Left ventricle myocardium inferior (tissue), 1 donor: Measurements from ENCODE around the gene DEF6. TPM values are rescaled to one million over a fixed set of nuclear protein-coding genes. Genes with fewer than 3 reads are reported as not detected.

Experiments used
- DNase-seq: peaks from one replicate; pipeline ENCODE4 v3.0.0-alpha.2; 2020
- H3K27ac ChIP-seq: fragments of 200-600 bp; replicated peaks from 2 replicates; pipeline ENCODE4 v1.8.0; 2021
- H3K27me3 ChIP-seq: fragments of 200-600 bp; 2 replicates; pipeline ENCODE4 v1.8.0; 2021; ENCODE audit warnings: low read depth
- H3K36me3 ChIP-seq: fragments of 200-600 bp; 2 replicates; pipeline ENCODE4 v1.8.0; 2021
- H3K4me1 ChIP-seq: fragments of 200-600 bp; 2 replicates; pipeline ENCODE4 v1.8.0; 2021
- H3K4me3 ChIP-seq: fragments of 200-600 bp; 2 replicates; pipeline ENCODE4 v1.8.0; 2021; ENCODE audit warnings: mild to moderate bottlenecking, moderate library complexity
- H3K9me3 ChIP-seq: fragments of 200-600 bp; replicated peaks from 2 replicates; pipeline ENCODE4 v1.8.0; 2021
- intact Hi-C: fragments of 100-400 bp; cut with micrococcal nuclease; formaldehyde crosslinking; loops from one replicate; pipeline ENCODE4 v1.11.0; 2022
- total RNA-seq: library from RNA; stranded (reverse); fragmentation: NEBNext Ultra II Directional; extraction: Animal tissue kit (Norgen Biotek cat#: 25700); gene quantifications from one replicate; pipeline ENCODE4 v1.2.1, GENCODE V29; 2021
- TF ChIP-seq, protein P1 (sequence below): fragments of 200-600 bp; IDR thresholded peaks from 2 replicates; pipeline ENCODE4 v1.8.0; 2021; ENCODE audit warnings: antibody characterized with exemption, mild to moderate bottlenecking, borderline replicate concordance
- donor health status: DM: no; HTN: yes; CAD: no; lungs with severe emphysema.

Gene DEF6
- total RNA-seq, 1 donor from 2014 or later = 1.0 TPM

DNA sequence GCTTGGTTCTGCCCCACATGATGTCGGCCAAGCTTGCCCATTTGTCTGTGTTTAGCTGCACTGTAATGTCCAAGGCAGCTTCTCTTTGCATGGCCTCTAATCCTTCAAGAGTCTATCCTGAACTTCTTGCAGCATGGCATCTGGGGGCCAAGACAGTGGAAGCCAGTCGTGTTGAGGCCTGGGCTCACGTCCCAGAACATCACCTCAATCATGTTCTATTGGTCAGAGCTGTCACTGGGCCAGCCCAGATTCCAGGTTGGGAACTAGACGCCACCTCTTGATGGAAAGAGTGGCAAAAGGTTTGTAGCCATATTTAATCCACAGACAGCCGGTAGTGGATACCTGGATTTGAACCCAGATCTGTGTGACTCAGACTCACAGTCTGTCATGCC lies 70.0 kb downstream of the DEF6 start:
- intact Hi-C loops = no loop called here
- TF ChIP-seq, protein P1, sequence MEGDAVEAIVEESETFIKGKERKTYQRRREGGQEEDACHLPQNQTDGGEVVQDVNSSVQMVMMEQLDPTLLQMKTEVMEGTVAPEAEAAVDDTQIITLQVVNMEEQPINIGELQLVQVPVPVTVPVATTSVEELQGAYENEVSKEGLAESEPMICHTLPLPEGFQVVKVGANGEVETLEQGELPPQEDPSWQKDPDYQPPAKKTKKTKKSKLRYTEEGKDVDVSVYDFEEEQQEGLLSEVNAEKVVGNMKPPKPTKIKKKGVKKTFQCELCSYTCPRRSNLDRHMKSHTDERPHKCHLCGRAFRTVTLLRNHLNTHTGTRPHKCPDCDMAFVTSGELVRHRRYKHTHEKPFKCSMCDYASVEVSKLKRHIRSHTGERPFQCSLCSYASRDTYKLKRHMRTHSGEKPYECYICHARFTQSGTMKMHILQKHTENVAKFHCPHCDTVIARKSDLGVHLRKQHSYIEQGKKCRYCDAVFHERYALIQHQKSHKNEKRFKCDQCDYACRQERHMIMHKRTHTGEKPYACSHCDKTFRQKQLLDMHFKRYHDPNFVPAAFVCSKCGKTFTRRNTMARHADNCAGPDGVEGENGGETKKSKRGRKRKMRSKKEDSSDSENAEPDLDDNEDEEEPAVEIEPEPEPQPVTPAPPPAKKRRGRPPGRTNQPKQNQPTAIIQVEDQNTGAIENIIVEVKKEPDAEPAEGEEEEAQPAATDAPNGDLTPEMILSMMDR = no peak
- no peaks in the 10 kb centered on the region for H3K27me3 ChIP-seq
- no peaks in the 10 kb centered on the region for H3K9me3 ChIP-seq
- H3K4me3 ChIP-seq = no peak overlapping the region
- no peak for DNase-seq
- no peaks in the 10 kb centered on the region for H3K36me3 ChIP-seq
- peaks cover 50% of the 10 kb centered on the region for H3K4me1 ChIP-seq
- H3K27ac ChIP-seq = no peak overlapping the region

DNA sequence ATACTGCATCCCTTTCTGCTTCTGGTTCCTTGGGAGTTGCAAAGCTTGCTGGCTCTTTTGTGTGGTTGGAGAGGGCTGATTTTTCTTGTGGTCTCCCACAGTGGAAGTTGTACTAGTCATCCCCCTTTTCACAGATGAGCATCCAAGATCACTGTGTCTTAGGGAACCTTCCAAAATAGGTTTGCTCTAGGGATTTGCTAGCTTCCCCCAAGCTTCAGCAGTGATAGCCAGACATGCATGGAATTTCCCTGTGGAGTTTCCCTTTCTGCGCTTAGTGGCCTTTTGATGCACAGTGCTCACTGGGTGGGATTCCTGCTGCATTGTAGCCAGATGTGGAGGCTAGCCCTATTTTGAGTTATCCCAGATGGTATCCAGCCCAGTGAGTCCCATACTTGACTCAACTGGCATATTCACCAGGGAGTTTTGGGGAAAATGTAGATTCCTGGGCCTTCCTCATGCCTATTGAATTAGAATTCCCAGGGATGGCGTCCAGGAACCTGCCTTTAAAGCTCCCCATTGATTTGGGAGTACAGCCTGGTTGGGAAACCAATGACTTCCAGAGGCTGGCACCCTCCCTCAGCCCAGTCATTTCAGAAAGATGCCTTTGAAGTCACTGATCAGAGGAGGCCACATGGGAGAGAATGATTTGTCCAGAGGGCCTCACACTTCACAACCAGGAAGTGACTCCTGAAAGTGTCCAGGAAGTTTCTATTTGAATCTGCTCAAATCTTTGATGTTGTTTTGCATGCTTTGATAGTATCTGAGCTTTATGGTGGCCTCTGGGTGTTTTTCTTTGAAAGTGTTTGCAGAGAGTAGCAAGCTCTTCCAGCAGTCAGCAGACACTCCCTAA lies 70.6 kb downstream of the DEF6 start:
- intact Hi-C loops = no loop called here
- no peak for DNase-seq
- H3K4me1 ChIP-seq = peaks cover 44% of the 10 kb centered on the region
- TF ChIP-seq, protein P1 = no peak
- H3K9me3 ChIP-seq = no peaks in the 10 kb centered on the region
- no peaks in the 10 kb centered on the region for H3K27me3 ChIP-seq
- no peak overlapping the region for H3K4me3 ChIP-seq
- no peak overlapping the region for H3K27ac ChIP-seq
- no peaks in the 10 kb centered on the region for H3K36me3 ChIP-seq

DNA sequence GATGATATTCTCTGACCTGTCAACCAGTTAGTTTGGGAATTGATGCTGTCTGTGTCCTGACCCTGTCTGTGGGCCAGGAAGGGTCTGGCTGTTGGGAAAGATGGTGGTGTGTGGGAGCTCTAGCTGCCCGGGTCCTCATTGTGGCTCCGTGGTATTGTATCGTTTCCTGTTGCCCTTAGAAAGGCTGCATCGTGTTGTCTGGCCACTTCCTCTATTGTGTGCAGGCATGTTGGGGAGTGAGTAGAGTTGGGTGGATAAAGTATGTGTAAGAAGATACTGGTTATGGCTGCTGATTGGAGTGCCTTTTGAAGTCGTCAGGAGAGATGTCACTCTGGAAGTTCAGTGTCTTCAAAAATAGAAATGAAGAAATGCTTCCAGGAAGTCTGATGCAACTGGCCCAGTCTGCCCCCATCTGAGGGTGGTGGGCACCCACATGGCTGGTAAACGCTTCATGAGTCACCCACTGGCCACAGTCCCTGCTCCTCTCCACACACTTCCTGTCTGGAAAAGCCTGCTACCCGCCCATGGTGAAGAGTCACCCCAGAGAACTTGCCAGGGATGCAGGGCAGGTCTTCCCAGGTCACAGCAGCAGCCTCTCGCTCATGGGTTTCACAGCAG lies 72.6 kb downstream of the DEF6 start:
- intact Hi-C loops = no loop called here
- Histone ChIP-seq H3K27ac (peak overlapping the region; percentile 47), H3K27me3 (no peaks in the 10 kb centered on the region), H3K36me3 (no peaks in the 10 kb centered on the region), H3K4me1 (peaks cover 40% of the 10 kb centered on the region), H3K4me3 (no peak overlapping the region), H3K9me3 (no peaks in the 10 kb centered on the region)
- DNase-seq = peak; percentile 58
- TF ChIP-seq, protein P1 = no peak

DNA sequence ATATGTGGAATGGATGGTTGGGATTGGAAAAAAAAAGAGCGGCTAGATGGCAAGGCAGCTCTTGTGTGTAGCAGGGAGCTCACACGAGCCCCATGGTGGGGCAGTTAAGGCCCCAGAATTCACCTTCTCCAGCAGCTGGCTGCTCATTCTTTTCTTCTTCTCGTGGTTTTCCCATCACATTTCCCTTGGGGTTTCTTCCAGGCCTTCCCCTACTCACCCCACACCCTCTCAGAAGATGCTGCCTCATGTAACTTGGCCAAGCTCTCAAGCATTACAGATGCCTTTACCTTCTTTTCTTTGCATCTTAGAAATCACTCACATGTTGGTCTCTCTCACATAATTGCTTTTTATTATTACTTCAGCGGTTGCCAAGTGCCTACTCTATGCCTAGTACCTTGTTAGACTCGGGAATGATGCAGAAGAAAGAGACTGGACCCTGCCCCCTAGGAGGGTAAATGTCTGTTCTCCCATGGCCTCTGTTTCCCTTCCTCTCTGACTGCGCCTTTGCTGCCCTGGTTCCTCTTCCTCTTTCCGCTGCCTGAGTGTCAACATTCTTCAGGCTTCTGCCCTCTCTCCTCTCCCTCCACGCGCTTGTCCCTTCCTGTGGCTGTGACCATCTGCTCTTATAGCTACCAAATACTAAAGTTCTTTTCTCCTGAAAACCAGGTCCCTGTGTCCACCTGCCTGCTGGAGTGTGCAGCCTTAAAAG lies 73.3 kb downstream of the DEF6 start:
- DNase-seq = no peak
- H3K4me3 ChIP-seq = no peak overlapping the region
- intact Hi-C loops = no loop called here

More for the DNA sequence above, 73.3 kb downstream of the DEF6 start:
- H3K9me3 ChIP-seq = no peaks in the 10 kb centered on the region
- H3K27ac ChIP-seq = peak overlapping the region; percentile 47
- H3K27me3 ChIP-seq = no peaks in the 10 kb centered on the region
- H3K36me3 ChIP-seq = no peaks in the 10 kb centered on the region
- TF ChIP-seq, protein P1 = no peak
- peaks cover 40% of the 10 kb centered on the region for H3K4me1 ChIP-seq

Other genes starting within 250 kb of the DEF6 start
- gene TCP11, start 156.5 kb upstream of the DEF6 start, total RNA-seq = not detected
- gene SCUBE3, start 83.9 kb upstream of the DEF6 start, total RNA-seq = 8.8 TPM
- 38.7 TPM for gene ZNF76, start 38.1 kb upstream of the DEF6 start, total RNA-seq
- 14.9 TPM for gene PPARD, start 44.7 kb downstream of the DEF6 start, total RNA-seq
- gene FANCE, start 154.5 kb downstream of the DEF6 start, total RNA-seq = 3.7 TPM
- gene RPL10A, start 170.6 kb downstream of the DEF6 start, total RNA-seq = 552 TPM
- 28.0 TPM for gene TEAD3, start 199.3 kb downstream of the DEF6 start, total RNA-seq
- gene TULP1, start 215.1 kb downstream of the DEF6 start, total RNA-seq = not detected